ENCODE data around the gene KIF16B.

KIF16B gene

DNA sequence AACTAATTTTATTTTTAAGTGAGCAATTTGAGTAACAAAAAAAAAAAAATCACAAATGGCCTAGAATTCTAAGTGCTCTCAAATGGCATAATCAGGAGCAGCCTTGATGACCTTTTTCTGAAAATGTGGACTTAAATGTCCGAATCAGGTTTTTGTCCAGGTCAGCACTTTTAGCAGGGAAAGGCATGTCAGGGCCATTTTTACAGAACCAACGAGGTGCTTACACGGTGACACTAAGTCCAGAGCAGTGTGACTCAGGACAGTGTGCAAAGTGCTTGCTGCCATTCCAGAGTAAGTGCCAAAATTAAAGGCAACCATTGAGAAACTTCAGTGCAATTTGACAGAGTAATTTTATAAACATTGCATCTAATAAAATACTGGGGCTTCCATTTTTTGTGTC is 127.8 kb downstream of the KIF16B start:
- TF ChIP-seq, protein P1, sequence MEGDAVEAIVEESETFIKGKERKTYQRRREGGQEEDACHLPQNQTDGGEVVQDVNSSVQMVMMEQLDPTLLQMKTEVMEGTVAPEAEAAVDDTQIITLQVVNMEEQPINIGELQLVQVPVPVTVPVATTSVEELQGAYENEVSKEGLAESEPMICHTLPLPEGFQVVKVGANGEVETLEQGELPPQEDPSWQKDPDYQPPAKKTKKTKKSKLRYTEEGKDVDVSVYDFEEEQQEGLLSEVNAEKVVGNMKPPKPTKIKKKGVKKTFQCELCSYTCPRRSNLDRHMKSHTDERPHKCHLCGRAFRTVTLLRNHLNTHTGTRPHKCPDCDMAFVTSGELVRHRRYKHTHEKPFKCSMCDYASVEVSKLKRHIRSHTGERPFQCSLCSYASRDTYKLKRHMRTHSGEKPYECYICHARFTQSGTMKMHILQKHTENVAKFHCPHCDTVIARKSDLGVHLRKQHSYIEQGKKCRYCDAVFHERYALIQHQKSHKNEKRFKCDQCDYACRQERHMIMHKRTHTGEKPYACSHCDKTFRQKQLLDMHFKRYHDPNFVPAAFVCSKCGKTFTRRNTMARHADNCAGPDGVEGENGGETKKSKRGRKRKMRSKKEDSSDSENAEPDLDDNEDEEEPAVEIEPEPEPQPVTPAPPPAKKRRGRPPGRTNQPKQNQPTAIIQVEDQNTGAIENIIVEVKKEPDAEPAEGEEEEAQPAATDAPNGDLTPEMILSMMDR (IDR thresholded peaks at IDR 0.05), result no peak

DNA sequence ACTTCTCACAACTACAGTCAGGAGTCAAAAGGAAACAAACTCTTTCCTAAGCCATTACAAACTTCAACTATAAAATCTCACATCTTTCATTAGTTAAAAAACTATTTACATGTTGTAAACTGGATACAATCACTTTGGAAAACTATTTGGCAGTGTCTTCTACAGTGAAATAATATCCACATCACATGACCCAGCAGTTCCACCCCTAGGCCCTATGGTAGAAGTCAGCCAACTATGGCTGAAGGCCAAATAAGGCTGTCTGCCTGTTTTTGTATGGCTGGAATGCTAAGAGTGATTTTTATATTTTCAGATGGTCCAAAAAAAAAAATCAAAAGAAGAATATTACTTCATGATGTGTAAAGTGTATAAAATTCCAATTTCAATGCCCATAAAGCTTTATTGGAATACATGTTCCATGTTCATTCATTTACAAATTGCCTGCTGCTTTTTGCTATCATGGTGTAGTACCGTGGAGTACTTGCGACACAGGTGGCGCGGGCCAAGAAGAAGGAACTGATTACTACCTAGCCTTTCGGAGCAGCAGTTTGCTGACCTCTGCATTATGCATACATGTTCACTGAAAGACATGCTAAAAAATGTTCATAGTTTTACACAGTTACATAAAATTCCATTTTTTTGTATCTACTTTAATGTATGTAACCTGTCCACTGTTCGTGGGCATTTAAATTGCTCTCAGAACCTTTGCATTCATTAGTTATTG is 129.0 kb downstream of the KIF16B start:
- TF ChIP-seq, protein P1 (IDR thresholded peaks at IDR 0.05), result no peak

DNA sequence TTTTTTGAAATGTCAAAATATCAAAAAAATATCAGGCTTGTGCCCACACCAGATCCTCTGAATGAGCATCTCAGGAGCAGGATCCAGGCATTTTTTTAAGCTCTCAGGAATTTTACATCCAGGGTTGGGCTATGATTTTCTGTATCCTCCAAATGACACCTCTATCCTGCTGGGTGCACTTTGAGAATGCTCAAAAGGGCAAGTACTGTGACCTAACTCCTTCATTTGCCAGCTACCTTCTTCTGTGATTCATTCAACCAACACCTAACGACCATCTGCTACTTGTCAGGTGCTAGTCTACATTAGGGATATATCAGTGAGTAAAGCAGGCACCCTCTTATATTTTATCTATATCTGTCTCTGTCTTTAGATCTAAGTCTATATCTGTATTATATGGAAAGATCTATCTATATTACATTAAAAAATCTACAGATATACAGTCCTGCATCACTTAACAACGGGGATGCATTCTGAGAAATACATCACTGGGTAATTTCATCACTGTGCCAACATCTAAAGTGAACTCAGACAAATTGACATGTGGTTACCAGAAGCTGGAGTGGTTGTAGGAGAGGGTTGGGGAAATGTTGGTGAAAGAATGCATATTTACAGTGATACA is 131.6 kb downstream of the KIF16B start:
- TF ChIP-seq, protein P1 (IDR thresholded peaks at IDR 0.05), result no peak

DNA sequence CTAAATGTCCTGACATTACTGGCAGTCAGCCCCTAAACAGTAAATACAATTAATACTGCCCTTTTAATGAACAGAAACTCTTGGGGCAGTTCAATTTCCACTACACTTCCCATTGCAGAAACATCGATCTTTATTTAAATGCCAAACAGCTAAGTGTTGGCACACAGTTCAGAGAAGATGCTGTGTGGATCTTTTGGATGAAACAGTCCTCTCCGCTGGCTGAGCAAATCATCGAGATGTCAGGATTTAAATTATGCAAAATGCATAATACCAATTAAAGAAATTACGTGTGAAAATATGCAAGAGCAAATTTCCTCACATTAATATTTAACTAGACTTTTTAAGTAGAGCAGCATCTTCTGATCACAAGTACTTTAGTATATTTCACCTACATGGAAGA is 132.6 kb downstream of the KIF16B start:
- TF ChIP-seq, protein P1 (IDR thresholded peaks at IDR 0.05), result no peak

DNA sequence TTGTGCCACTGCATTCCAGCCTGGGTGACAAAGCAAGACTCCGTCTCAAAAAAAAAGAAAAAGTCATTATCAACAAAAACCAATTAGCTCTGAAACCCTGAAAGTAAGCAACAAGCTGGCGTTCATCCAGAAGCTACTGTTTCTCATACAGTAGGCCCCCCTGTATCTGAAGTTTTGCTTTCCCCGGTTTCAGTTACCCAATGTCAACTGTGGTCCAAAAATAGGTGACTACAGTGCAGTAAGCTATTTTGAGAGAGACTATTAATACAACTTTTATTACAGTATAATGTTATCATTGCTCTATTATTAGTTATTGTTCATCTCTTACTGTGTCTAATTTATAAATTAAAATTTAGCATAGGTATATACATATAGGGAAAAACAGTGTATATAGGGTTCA is 135.1 kb downstream of the KIF16B start:
- TF ChIP-seq, protein P1 (IDR thresholded peaks at IDR 0.05), result no peak

DNA sequence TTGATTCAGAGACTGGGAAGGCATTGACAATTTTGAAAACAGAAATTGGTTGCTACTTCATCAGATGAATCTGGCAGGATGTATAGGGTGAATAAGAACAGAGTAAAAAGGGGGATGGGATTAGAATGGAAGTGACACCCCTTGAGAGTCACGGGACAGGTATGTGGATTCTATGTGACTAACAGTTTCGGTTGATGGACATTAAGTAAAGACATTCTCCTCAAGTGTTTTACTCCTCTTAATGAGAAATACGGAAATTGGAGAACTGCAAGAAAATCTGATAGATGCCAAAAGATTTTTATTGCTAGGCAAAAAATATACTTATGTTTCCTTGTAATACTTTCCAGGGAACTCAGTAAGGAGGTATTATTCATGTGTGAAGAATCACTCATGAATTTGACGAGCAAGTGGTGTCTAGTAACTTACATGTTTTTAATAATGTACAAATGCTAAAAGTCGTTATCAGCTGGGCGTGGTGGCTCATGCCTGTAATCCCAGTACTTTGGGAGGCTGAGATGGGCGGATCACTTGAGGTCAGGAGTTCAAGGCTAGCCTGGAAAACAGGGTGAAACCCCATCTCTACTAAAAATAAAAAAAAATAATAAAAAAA is 135.8 kb downstream of the KIF16B start:
- TF ChIP-seq, protein P1 (IDR thresholded peaks at IDR 0.05), result no peak

DNA sequence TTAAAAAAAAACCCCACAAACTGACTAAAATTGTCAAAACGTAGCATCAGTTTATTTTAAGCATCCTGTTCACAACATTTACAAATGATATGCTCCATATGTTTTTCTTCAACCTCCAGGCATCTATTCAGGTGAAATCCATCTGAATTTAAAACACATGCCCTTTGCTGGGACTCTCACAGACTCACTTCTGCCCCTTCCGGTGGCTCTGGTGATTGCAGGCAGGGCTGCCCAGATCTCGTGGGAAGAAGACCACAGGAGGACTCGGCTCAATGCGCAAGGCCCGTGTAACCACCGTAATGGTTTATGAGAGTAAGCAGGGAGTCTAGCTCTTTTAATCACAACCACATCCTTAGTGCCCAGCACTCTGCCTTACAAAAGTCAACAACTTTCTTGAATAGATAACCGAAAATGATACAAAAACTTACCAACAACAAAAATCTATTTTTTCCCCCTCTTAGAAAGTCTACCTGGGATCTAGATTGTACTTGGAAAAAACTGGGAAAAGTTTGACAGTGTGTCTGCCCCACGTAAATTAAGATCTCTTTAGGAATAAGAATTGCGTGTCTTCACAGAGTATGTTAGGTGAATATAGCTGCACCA is 139.1 kb downstream of the KIF16B start:
- TF ChIP-seq, protein P1 (IDR thresholded peaks at IDR 0.05), result peak; percentile 91

All from LNCAP (cell line).